HG03060 (cell line): Measurements from ENCODE around the gene OR1S2.
"Not testable (repeated sequence)": the region's sequence is repeated elsewhere in the genome, so short reads cannot be mapped to it uniquely, and the experiment has no call there.

Experiments
- ATAC-seq: cut with Tn5 transposase; IDR thresholded peaks from one replicate; pipeline ENCODE4 v1.9.1; 2021; ENCODE audit warnings: low read depth, moderate number of reproducible peaks; ENCODE audit not compliant: unreplicated experiment

OR1S2 gene, protein sequence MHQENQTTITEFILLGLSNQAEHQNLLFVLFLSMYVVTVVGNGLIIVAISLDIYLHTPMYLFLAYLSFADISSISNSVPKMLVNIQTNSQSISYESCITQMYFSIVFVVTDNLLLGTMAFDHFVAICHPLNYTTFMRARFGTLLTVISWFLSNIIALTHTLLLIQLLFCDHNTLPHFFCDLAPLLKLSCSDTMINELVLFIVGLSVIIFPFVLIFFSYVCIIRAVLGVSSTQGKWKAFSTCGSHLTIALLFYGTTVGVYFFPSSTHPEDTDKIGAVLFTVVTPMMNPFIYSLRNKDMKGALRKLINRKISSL

DNA sequence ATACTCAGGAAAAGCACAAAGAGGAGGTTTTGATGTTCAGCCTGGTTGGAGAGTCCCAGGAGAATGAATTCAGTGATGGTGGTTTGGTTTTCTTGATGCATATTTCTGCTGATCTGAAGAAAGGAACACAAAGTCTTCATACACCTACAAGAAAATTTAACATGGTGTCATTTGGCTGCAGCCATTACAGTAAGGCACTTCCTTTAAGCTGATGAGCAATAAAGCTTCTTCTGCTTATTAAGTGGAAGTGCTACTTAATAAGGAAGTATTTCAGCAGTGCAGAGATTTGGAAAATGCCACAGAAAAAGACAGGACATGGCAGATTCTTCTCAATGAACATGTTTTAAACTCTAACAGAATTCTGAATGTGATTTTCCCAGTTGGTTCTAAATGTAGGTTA, at the start of gene OR1S2:
OR1S2 (minus strand) TSS at position 101 of the 400 bp plus-strand sequence; CDS start at position 101, 0 bp downstream.
- ATAC-seq: no peak

DNA sequence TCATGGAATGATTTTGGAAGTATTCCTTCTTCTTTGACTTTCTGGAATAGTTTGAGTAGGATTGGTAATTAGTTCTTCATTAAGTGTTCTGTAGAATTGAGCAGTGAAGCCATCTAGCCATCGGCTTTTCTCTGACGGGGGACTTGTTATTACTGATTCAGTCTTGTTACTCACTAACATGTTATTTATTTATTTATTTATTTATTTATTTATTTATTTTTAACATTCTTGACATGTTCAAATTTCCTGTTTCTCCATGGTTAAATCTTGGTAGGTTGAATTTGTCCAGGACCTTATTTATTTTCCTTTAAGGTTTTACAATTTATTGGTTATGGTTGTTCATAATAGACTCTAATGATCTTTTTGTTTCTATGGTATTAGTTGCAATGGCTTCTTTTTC, 40.0 kb upstream of the OR1S2 start:
- ATAC-seq: no peak

DNA sequence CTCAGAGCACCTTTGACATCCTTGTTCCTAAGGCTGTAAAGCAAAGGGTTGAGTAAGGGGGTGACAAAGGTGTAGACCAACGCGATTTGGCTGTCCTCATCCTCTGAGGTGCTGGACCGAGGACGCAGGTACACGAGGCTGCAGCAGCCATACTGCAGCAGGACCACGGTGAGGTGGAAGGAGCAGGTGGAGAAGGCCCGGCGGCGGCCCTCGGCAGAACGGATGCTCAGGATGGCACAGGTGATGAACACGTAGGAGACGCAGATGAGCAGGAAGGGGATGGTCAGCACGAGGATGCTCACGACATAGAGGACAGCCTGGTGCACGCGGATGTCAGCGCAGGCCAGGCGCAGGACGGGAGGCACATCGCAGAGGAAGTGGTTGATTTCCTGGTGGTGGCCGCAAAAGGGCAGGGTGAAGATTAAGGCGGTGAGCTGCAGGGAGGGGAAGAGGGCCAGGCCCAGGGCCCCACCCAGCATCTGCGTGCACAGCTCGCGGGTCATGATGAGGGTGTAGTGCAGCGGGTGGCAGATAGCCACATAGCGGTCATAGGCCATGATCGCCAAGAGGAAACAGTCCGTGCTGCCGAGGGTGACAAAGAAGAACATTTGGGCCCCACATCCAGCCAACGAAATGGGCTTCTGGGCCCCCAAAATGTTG, 24.1 kb upstream of the OR1S2 start:
- ATAC-seq: no peak

DNA sequence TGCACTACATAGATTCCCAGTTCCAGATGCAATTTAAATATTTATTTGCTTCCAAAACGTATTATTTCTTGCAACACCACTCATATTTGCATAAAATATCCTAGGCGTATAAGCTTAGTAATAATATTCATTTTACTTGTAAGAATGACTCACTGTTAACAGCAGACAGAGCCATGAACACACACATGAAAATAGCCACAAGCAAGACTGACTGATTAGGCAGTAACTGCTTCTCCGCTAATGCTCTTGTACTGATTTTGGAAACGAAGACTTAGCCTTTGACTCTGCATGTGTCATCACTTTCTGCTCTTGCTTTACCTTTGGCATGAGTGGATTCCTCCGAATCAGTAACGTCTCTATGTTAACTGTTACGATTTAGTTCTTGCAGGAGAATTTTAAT, 18.8 kb upstream of the OR1S2 start:
- ATAC-seq: no peak

DNA sequence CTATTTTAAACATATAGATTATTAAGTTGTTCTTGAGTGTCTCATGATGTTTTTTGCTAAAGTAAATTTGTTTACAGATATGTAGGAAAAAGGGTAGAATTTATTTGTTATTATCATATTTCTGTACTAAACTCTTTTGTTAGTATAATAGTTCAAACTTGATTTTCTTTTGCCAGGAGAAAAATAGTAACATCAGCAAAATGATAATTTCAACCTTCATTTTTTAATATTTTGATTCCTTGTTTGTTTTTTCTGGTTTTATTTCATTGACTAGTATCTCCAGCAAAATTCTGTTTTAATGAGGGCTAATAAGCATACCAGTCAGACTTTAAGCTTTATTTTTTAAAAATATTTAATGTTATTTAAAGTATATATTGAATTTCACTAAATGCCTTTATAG, 12.5 kb upstream of the OR1S2 start:
- no peak for ATAC-seq

DNA sequence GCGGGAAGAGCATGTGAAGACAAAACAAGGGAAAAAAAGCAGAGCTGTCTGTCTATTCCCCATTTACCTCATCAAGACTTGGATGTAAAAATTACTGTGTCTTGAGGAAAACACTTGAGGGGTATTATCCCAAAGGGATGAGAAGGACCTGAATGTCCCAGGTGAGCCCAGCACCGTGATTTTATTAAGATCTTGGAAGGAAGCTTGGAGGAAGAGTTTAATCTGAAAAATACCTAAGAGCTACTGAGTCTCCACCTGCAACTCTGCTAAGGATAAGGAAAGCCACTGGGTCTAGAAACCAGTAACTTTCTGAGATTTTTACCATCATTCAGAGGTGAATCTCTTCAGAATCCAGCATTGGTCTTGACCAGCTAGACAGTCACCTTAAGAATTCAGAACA, 8.5 kb upstream of the OR1S2 start, which contains the start of gene OR1S1:
OR1S1 (plus strand) TSS at position 301 of the 400 bp plus-strand sequence.
- ATAC-seq: not testable (repeated sequence)

DNA sequence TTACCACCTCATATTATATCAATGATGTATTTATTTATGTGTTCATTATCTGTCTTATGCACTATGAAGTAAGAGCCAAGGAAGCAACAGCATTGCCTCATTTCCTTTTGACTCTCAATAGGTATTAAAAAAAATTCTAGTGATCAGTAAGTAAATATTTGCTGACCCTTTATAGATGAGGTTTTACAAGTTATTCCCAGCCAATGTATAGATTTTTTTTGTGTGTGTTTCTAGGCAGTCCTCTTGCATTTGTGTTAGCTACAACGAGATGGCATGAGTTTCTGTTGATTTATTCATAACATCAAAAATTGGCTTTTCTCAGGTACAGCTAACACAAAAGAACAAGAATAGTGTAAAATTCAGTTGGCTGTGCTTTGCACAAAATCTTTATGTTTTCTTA, 4.7 kb downstream of the OR1S2 start:
- ATAC-seq: no peak

DNA sequence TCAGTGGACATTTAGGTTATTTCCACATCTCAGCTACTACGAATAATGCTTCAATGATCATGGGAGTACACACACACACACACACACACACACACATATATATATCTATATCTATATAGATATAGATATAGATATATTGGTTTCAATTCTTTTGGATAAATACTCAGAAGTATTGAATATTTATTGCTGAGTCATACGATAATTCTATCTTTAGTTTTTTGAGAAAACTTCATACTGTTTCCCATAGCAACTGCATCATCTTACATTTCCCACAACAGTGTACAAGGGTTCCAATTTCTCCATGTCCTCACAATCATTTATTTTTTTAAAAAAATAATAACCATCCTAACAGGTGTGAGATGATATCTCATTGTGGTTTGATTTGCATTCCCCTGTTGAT, 8.0 kb downstream of the OR1S2 start:
- ATAC-seq: no peak

DNA sequence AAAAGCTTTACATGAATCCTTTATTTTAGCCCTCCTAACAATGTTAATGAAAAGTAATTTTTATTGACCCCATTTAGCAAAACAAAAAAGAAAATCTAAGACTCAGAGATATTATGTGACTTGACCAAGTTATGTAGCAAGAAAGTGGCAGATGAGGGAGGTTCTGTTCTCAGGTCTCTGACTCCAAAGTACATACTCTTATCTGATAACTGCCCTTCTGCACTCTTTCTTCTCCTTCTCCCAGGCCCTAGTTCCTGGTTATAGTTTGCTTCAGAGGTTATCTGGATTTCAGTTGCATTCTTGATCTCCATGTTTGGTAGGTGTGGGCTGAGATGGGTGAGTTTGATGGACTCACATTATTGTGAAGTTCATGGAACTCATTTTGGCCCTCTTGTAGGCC, 10.6 kb downstream of the OR1S2 start:
- ATAC-seq: no peak

DNA sequence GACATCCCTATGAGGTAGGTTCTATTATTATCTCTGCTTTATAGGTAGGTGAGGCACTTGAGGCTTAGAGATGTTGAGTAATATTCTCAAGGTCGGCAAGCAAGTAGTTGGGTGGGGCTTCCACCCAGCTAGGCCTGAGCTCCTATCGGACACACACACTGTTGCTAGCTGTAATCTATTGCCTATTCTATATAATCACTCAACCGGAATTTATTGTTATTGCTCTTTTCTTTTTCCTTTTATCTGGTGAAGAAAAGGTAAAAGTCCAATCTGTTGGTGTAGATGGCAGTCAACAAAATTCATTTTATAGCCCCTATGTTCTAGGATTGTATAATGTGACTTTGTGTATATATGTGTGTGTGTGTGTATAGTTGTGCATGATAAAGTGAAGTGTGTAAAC, 11.7 kb downstream of the OR1S2 start:
- ATAC-seq: no peak

DNA sequence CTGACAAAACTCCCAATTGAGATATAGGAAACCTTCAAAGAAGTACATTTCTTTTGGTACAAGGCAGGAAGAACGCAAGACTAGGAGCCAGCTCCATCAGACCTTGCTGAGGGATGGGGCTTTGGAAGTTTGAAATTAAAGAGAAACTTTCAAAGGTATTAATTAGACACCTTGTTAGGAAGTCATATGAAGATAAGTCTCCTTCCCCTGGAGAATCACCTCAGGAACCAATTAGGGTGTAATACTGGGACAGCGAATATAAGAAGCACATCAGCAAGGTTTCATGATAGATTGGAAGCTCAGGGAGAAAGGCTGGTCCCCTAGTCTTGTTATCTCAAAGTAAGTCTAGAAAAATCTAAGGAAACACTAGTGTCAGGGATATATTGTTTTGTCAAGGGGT, 15.2 kb downstream of the OR1S2 start, which contains the start of gene OR9Q2:
OR9Q2 (plus strand) TSS at position 301 of the 400 bp plus-strand sequence. CDS start 1,421 bp downstream, outside the sequence.
- no peak for ATAC-seq

DNA sequence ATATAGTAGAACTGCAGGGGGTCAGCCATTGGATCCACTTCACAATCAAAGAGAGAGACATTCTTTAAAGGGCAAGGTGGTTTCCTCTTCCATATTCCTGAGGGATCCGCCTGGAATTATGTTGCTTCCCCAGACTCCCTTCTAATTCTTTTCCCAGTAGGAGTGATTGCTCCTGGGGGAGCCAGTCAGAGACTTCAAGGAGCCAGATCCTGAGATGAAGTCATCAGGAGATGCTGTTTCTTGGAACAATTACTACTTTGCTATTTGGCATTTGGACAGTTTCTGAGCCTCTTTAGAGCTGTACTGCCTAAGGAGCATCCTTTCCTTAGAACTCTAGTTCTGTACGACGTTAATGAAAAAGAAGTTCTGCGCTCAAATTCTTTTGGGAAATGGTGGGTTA, 17.0 kb downstream of the OR1S2 start:
- ATAC-seq: no peak

DNA sequence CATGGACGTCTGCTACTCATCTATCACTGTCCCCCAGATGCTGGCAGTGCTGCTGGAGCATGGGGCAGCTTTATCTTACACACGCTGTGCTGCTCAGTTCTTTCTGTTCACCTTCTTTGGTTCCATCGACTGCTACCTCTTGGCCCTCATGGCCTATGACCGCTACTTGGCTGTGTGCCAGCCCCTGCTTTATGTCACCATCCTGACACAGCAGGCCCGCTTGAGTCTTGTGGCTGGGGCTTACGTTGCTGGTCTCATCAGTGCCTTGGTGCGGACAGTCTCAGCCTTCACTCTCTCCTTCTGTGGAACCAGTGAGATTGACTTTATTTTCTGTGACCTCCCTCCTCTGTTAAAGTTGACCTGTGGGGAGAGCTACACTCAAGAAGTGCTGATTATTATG, 24.3 kb downstream of the OR1S2 start:
- no peak for ATAC-seq

DNA sequence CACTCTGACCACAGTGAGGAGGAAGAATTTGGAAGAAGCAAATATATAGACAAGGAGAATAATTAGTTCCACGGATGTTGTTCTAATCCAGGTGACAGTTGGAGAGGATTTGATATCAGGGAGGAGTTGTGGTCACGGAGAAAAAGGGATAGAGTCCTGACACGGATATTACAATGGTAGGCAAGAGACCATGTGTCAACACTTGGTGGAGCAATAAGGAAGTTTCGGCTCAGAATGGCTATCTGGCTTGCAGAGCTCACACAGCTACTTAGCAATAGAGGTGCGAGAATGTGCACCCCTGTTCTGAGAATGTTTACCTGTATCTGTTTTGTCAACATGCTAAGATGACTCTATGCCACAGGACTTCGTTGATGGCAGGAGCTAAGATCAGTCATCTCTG, 25.5 kb downstream of the OR1S2 start:
- no peak for ATAC-seq

DNA sequence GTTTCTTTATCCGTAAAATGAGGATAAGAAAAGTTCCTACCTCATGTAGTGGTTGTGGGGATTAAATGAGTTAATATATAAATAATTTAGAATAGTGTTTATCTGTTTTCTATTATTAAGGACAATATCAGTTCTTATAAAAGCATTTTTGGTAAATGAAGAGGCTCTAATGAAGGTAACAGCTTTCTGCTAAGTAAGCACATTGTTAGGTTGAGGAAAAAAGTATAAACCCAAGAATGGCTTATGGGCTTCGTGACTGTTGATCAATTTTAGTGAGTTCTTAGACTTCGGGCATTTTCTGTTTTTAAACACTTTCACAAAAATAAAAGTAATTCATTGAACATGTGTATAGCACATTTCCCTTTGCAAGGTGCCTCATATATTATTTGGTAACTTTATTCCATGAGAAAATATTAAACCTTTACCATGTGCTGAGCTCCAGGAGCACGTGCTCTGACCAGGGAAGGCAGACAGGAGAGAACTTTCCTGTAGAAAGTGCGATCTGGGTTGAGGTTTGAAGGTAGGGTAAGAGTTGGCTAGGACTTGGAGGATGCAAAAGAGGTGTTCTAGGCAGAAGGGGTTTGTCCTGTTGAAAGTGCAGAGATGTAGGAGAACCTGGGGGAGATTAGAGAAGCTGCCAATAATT, 26.4 kb downstream of the OR1S2 start:
- no peak for ATAC-seq

DNA sequence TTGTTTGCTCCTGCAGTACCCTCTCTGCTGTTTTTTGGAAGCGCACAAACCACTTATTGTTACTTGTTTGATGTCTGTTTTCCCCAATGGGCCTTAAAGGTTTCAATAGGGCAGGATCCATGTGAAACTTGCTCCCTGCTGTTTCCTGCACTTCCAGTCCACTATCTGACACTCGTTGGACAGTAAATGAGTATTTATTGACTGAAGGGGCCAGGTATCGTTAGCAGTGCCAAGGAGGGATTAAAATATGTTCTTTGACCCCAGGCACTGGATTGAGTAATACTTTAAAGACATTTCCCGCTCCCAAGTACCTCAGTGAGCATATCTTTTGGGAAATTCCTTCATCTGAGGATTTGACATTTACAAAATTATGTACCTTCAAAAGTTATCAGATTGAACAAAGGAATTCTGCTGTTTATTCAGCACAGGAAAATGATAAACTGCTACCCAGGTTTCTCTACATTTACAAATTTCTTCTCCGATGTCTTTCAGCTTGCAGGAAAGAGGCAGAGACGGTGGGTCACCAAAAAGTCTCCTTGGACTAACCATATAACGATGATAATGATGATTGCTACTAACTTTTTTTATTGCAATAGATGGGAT, 38.3 kb downstream of the OR1S2 start:
- ATAC-seq: no peak

DNA sequence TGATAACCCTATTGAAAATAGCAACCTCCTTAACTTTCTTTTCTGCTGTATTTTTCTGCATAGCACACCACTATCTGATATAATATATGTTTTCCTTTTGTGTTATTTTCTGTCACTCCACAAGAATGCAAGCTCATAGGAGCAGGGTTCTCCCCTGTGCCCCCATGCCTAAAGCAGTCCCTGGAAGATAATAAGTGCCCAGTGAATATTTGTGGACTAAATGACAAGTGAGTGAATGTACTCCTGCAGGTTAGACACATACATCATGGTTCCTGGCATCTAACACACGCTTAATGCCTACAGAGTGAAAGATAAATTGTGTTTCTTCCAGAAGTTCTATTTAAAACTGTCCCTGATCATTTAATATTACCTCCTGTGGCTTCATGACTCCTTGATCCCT, 39.0 kb downstream of the OR1S2 start:
- no peak for ATAC-seq

DNA sequence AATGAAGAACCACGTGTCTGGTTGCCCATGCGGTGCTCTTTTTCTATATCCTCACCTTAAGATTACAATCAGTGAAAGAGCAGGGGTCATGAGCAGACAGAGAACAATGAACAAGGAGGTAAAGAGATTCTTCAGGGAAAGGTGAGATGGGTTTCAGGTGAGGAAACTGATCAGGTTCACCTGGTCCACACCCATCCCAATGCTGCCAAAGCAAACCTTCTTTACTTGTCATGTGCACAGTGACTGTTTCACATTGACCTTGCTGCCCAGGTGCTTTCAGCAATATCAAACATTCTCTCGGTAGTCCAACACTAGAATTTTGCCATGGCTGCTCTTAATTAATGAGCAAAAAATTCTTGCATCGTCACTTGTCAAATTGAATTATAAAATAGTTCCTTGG, 39.6 kb downstream of the OR1S2 start:
- no peak for ATAC-seq
